ENCODE data around the gene SLC39A7.

The SLC39A7 gene

DNA sequence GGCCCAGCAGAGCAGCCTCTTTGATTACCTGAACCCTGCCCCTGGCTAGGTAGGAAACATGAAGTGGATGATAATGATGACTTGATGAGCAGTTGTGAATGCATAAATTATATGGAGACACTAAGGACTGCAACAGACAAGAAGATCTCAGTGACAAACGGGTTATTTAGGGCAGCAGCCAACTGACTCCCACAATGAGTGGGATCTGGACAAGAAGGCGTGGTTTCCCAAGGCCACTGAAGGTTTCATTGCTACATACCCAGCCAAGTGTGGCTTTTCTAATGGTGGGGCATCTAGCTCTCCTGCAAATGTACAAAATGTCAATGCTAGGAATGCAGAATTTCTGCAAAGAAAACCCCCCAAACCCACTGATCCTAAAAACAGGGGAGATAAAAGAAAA lies 37.1 kb downstream of the SLC39A7 start:
- Histone ChIP-seq H3K4me1 (ENCODE audit: control insufficient read depth, insufficient read depth, low read length) (peaks cover 8% of the 10 kb centered on the region), H3K27me3 (ENCODE audit: control insufficient read depth, insufficient read depth, low read length) (peaks cover 14% of the 10 kb centered on the region), H3K9ac (ENCODE audit: low read depth, low read length) (no peak overlapping the region), H3K4me3 (ENCODE audit: low read depth, low read length) (no peak overlapping the region), H3K9me3 (ENCODE audit: control insufficient read depth, insufficient read depth, low read length) (no peaks in the 10 kb centered on the region), H3K36me3 (ENCODE audit: control insufficient read depth, insufficient read depth, low read length) (no peaks in the 10 kb centered on the region)

DNA sequence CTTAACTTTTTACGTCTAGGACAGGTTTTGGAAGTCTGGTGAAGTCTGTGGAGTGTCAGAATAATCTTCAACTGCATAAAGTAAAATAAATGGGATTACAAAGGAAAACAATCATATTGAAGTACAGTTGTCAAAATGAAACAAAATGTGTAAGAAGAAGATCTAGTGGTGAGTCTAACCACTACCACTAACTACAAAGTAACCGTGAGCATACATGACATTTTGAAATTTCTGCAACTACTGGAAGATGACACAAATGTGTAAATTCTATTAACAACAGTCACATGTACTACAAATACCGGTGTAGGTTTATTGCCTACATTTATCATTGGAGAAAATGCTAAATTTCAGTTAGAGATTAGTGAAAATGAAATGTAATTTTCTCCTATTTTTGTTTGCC lies 41.3 kb downstream of the SLC39A7 start:
- no peaks in the 10 kb centered on the region for H3K4me1 ChIP-seq (ENCODE audit: control insufficient read depth, insufficient read depth, low read length)
- H3K36me3 ChIP-seq (ENCODE audit: control insufficient read depth, insufficient read depth, low read length) = no peaks in the 10 kb centered on the region
- no peaks in the 10 kb centered on the region for H3K9me3 ChIP-seq (ENCODE audit: control insufficient read depth, insufficient read depth, low read length)
- H3K4me3 ChIP-seq (ENCODE audit: low read depth, low read length) = no peak overlapping the region
- H3K9ac ChIP-seq (ENCODE audit: low read depth, low read length) = no peak overlapping the region
- peaks cover 23% of the 10 kb centered on the region for H3K27me3 ChIP-seq (ENCODE audit: control insufficient read depth, insufficient read depth, low read length)

DNA sequence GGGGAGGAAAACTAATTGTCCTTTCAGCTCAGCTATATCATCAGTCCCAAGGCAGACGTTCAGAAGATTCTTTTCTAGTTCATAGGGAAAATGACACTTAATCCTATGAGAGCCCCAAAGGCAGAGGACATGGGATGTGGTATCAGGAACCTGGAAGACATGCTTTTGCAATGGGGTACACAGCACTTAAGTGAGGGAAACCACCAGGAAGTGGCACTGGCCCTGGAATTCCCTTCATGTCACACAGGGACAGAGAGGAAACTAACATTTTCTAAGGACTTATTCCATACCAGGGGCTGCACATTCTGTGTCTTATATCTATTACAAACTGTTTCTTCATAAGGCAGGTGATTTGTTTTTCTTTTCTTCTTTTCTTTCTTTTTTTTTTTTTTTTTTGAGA lies 42.8 kb downstream of the SLC39A7 start:
- H3K27me3 ChIP-seq (ENCODE audit: control insufficient read depth, insufficient read depth, low read length) = peaks cover 35% of the 10 kb centered on the region
- no peak overlapping the region for H3K4me3 ChIP-seq (ENCODE audit: low read depth, low read length)
- no peaks in the 10 kb centered on the region for H3K9me3 ChIP-seq (ENCODE audit: control insufficient read depth, insufficient read depth, low read length)
- H3K9ac ChIP-seq (ENCODE audit: low read depth, low read length) = no peak overlapping the region
- H3K4me1 ChIP-seq (ENCODE audit: control insufficient read depth, insufficient read depth, low read length) = no peaks in the 10 kb centered on the region
- no peaks in the 10 kb centered on the region for H3K36me3 ChIP-seq (ENCODE audit: control insufficient read depth, insufficient read depth, low read length)

DNA sequence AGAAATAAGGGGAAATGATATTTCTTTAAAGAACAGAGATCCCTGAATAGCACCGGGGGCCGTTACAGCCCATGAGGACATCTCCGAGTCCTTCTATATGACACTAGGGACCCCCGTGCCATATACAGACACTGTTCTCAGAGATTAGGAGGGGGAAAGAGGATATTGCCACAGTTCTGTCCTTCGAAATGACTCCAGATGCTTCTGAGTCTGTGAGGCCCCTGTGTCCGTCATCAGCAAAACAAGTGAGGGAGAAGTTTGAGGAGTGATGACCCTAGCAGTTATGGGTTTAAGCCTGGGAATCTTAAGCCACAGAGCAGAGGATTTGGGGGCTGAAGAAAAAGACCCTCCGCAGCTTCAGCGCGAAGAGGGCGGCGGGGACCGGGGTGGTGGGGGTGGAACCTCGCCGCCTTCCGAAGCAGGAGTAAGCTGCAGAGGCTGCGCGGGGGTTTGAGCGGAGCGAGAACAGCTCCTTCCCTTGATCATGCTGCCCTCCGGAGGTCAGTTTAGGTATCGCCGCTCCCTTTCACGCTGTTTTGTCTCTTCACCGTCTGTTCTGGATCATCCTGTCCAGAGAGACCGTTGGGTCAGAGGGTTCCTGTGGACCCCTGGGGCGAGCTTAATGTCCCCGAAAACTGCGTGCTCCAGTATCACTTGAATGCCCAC lies 47.4 kb downstream of the SLC39A7 start:
- Histone ChIP-seq H3K4me1 (ENCODE audit: control insufficient read depth, insufficient read depth, low read length) (peaks cover 4% of the 10 kb centered on the region), H3K36me3 (ENCODE audit: control insufficient read depth, insufficient read depth, low read length) (no peaks in the 10 kb centered on the region), H3K4me3 (ENCODE audit: low read depth, low read length) (peak overlapping the region; percentile 76), H3K9me3 (ENCODE audit: control insufficient read depth, insufficient read depth, low read length) (no peaks in the 10 kb centered on the region), H3K9ac (ENCODE audit: low read depth, low read length) (no peak overlapping the region), H3K27me3 (ENCODE audit: control insufficient read depth, insufficient read depth, low read length) (peaks cover 24% of the 10 kb centered on the region)

DNA sequence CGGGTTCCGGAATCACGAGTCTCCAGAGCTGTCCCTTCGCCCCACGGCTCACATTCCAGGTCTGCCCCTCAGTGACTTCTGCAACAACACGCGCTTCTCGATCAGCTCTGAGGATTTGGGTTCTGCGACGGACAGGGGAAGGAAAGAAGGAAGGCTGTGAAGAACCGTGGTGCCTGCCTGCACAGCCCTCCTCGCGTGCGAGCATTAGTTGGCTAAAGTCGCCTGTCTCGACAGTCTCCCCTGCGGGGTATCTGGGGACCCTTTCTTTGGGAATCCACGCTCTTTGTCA lies 47.9 kb downstream of the SLC39A7 start:
- H3K27me3 ChIP-seq (ENCODE audit: control insufficient read depth, insufficient read depth, low read length) = peaks cover 22% of the 10 kb centered on the region
- peaks cover under 1% of the 10 kb centered on the region for H3K36me3 ChIP-seq (ENCODE audit: control insufficient read depth, insufficient read depth, low read length)
- H3K9me3 ChIP-seq (ENCODE audit: control insufficient read depth, insufficient read depth, low read length) = no peaks in the 10 kb centered on the region
- peaks cover 4% of the 10 kb centered on the region for H3K4me1 ChIP-seq (ENCODE audit: control insufficient read depth, insufficient read depth, low read length)
- H3K4me3 ChIP-seq (ENCODE audit: low read depth, low read length) = peak overlapping the region; percentile 76
- H3K9ac ChIP-seq (ENCODE audit: low read depth, low read length) = no peak overlapping the region

DNA sequence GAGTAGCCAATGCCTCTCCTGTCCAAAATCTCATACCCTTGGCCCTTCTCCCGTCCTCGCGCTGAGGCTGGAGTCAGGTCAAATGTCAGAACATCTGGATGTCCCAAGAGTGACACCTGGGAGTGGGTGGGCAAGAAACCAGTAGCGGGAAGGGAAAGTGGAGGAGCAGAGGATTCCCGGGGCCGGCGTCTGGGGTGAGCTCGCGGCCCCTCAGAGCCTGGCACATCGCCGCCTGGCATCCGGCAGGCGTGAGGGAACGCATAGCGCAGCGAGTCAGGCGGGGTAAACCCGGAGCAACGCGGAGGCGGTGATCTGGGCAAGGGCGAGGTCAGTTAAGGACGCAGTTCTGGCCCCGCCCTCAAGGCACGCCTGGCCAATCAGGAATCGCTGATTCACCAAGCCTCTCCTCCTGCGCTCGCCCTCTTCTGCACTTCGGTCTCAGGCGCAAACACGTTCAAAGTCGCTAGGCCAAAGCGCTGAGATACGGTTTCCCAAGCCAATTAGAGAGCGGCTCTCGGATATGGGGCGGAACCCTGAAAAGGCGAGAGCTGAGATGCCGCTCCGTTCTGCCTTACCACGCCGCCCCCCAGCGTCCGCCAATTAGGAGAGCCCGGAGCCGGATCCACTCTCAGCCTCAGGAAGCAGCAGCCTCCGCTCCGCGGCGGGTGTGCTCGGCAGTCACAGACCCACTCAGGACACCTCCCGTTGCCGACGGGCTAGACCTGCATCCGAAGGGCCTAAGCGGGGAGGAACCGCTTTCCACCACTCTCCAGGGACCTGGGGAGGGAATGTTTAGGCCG lies 48.5 kb downstream of the SLC39A7 start:
- H3K9ac ChIP-seq (ENCODE audit: low read depth, low read length) = peak overlapping the region; percentile 95
- H3K4me3 ChIP-seq (ENCODE audit: low read depth, low read length) = peak overlapping the region; percentile 94
- peaks cover 3% of the 10 kb centered on the region for H3K36me3 ChIP-seq (ENCODE audit: control insufficient read depth, insufficient read depth, low read length)
- peaks cover 4% of the 10 kb centered on the region for H3K4me1 ChIP-seq (ENCODE audit: control insufficient read depth, insufficient read depth, low read length)
- no peaks in the 10 kb centered on the region for H3K9me3 ChIP-seq (ENCODE audit: control insufficient read depth, insufficient read depth, low read length)
- peaks cover 22% of the 10 kb centered on the region for H3K27me3 ChIP-seq (ENCODE audit: control insufficient read depth, insufficient read depth, low read length)

DNA sequence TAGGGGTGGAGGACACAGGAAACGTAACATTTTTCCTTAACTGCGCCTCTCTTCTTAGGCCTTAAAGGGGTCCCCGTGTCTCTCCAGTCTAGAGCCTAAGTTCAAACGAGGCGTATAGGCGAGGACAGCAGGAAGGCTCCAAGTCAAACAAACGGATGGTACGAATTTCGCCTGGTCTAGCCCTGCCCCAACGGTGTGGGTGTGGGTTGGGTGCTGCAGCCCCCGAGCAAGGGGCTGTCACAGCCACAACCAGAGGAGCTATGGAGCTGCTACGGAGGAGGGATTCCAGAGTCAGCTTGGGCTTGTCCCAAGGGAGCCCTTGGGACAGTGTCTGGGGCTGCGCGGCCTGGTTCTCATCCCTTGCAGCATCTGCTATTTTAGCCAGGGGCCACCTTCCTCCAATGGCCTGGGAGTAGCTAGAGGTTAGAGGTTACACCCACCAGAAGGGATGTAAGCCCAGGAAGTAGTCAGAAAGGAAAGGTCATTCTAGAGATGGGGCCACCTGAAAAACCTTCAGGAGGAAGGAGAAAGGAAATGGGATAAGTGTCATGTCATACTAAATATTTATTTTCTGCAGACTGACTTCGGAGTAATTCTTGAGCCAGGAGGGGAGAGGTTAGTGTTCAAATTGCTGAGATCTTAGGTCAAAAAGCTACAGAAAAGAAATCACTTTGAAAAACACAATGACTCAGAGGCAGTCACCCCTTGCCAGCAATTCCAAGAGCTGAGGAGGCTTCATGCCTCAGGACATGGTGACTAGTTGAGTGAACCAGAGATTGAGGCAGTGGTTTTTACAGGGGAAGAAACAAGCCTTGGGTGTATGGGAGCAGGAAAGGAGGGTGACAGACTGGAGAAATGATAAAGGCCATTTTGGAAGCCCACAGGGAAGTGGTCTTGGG lies 49.3 kb downstream of the SLC39A7 start:
- Histone ChIP-seq H3K9me3 (ENCODE audit: control insufficient read depth, insufficient read depth, low read length) (no peaks in the 10 kb centered on the region), H3K4me1 (ENCODE audit: control insufficient read depth, insufficient read depth, low read length) (peaks cover 4% of the 10 kb centered on the region), H3K4me3 (ENCODE audit: low read depth, low read length) (peak overlapping the region; percentile 94), H3K36me3 (ENCODE audit: control insufficient read depth, insufficient read depth, low read length) (peaks cover 3% of the 10 kb centered on the region), H3K9ac (ENCODE audit: low read depth, low read length) (peak overlapping the region; percentile 95), H3K27me3 (ENCODE audit: control insufficient read depth, insufficient read depth, low read length) (peaks cover 22% of the 10 kb centered on the region)

DNA sequence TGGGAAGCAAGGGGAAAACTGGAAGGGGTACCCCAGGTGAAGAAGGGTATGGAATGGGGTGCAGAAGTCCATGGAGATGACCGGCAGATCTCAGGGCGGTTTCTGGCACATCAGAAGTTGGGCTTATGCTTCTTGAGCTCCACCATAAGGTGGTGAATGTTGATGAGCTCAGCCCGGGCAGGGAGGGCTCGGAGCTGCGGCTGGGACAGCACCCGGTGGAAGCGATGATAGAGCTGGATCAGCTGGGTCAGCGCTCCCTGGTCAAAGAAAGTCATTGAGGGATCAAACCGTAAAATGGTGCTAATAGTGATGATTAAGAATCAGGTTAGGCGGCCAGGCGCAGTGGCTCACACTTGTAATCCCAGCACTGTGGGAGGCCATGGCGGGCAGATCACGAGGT lies 50.1 kb downstream of the SLC39A7 start:
- H3K36me3 ChIP-seq (ENCODE audit: control insufficient read depth, insufficient read depth, low read length) = peaks cover 3% of the 10 kb centered on the region
- H3K4me3 ChIP-seq (ENCODE audit: low read depth, low read length) = no peak overlapping the region
- H3K9ac ChIP-seq (ENCODE audit: low read depth, low read length) = no peak overlapping the region
- peaks cover 4% of the 10 kb centered on the region for H3K4me1 ChIP-seq (ENCODE audit: control insufficient read depth, insufficient read depth, low read length)
- peaks cover 22% of the 10 kb centered on the region for H3K27me3 ChIP-seq (ENCODE audit: control insufficient read depth, insufficient read depth, low read length)
- no peaks in the 10 kb centered on the region for H3K9me3 ChIP-seq (ENCODE audit: control insufficient read depth, insufficient read depth, low read length)

DNA sequence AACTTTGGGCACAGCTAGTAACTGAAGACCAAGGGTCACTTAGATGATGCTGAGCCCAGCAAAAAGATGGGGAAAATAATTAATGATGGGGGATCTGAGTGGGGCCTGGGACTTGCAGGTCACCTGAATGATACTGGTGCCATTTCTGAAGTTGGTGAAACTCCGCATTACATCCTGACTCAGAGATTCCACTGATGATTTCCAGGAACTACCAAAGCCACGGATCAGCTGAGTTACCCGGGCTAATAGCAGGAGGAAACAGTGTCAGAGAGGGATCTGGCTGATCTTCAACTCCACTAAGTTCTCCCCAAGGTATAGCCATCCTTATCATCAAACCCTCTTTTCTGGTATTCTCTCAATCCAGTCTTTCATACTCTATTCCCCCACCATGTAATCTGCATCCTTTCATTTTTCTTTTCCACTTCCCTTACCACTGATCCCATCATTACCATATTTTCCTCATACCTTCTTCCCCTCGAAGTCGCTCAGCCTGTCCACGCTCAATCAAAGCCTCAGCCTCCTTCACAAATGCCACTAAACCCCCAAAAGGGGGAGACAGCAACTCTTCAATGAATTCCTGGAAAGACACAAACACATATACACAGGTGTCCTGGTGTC lies 50.8 kb downstream of the SLC39A7 start:
- Histone ChIP-seq H3K4me3 (ENCODE audit: low read depth, low read length) (no peak overlapping the region), H3K9me3 (ENCODE audit: control insufficient read depth, insufficient read depth, low read length) (no peaks in the 10 kb centered on the region), H3K27me3 (ENCODE audit: control insufficient read depth, insufficient read depth, low read length) (peaks cover 19% of the 10 kb centered on the region), H3K36me3 (ENCODE audit: control insufficient read depth, insufficient read depth, low read length) (peaks cover 3% of the 10 kb centered on the region), H3K4me1 (ENCODE audit: control insufficient read depth, insufficient read depth, low read length) (peaks cover 4% of the 10 kb centered on the region), H3K9ac (ENCODE audit: low read depth, low read length) (no peak overlapping the region)

DNA sequence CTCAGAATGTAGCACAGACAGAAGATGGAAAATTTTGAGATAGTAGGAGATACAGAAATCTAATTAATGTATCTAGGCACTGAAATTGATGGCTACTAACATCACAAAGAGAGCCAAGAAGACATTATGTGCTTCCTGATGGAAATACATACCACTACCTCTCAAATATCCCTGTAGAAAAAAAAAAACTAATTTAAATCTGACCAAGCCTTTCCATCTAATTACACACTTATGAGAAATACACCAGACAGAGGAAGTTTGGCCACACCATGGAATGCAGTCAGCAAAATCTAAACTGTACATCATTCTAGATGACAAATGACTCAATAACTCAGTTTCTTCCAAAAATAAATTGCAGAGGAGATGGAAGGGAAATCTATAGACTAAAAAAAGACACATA lies 52.1 kb downstream of the SLC39A7 start:
- Histone ChIP-seq H3K9me3 (ENCODE audit: control insufficient read depth, insufficient read depth, low read length) (no peaks in the 10 kb centered on the region), H3K27me3 (ENCODE audit: control insufficient read depth, insufficient read depth, low read length) (peaks cover 7% of the 10 kb centered on the region), H3K4me3 (ENCODE audit: low read depth, low read length) (no peak overlapping the region), H3K9ac (ENCODE audit: low read depth, low read length) (no peak overlapping the region), H3K4me1 (ENCODE audit: control insufficient read depth, insufficient read depth, low read length) (peaks cover 4% of the 10 kb centered on the region), H3K36me3 (ENCODE audit: control insufficient read depth, insufficient read depth, low read length) (peaks cover 3% of the 10 kb centered on the region)
